Trophoblast cell (in vitro differentiated cells and primary cell): ENCODE results near the gene RPL9.

ENCODE experiments used
- DNase-seq, 2 donors: peaks; one replicate each; pipeline ENCODE4 v3.0.0-alpha.2; 2016
- H2AFZ ChIP-seq: 2 replicates; pipeline ENCODE4 v1.6.1; 2013; ENCODE audit warnings: low read length, moderate library complexity, mild to moderate bottlenecking; ENCODE audit not compliant: insufficient read depth, poor library complexity
- H2AK5ac ChIP-seq: 2 replicates; pipeline ENCODE4 v1.6.1; 2013; ENCODE audit warnings: mild to moderate bottlenecking, low read length
- H2BK120ac ChIP-seq: 2 replicates; pipeline ENCODE4 v1.6.1; 2013; ENCODE audit warnings: low read length, mild to moderate bottlenecking, moderate library complexity; ENCODE audit not compliant: insufficient read depth, poor library complexity
- H2BK12ac ChIP-seq: 2 replicates; pipeline ENCODE4 v1.6.1; 2013; ENCODE audit warnings: mild to moderate bottlenecking, low read length, moderate library complexity
- H2BK5ac ChIP-seq: 2 replicates; pipeline ENCODE4 v1.6.1; 2013; ENCODE audit warnings: low read length, low read depth, moderate library complexity, mild to moderate bottlenecking; ENCODE audit not compliant: poor library complexity
- H3K14ac ChIP-seq: 2 replicates; pipeline ENCODE4 v1.6.1; 2013; ENCODE audit warnings: mild to moderate bottlenecking, low read length
- H3K18ac ChIP-seq: 2 replicates; pipeline ENCODE4 v1.6.1; 2013; ENCODE audit warnings: mild to moderate bottlenecking, low read length
- H3K23ac ChIP-seq: 2 replicates; pipeline ENCODE4 v1.6.1; 2013; ENCODE audit warnings: low read length
- H3K27ac ChIP-seq: 2 replicates; pipeline ENCODE4 v1.5.1; 2013; ENCODE audit warnings: low read depth, mild to moderate bottlenecking, inconsistent platforms, low read length, moderate library complexity
- H3K27me3 ChIP-seq: 2 replicates; pipeline ENCODE4 v1.6.1; 2013; ENCODE audit warnings: inconsistent platforms, mild to moderate bottlenecking, low read length, moderate library complexity; ENCODE audit not compliant: insufficient read depth
- H3K36me3 ChIP-seq, 2 experiments: 1 replicate in 1 of 2; 2 replicates in 1 of 2; pipeline ENCODE4 v1.6.1; 2013; ENCODE audit warnings: low read length in 2 of 2, mild to moderate bottlenecking in 2 of 2, moderate library complexity in 1 of 2; ENCODE audit not compliant: insufficient read depth in 2 of 2, control insufficient read depth in 1 of 2
- H3K4ac ChIP-seq: 2 replicates; pipeline ENCODE4 v1.6.1; 2013; ENCODE audit warnings: low read depth, mild to moderate bottlenecking, low read length, moderate library complexity
- H3K4me1 ChIP-seq, 2 experiments: 1 replicate in 1 of 2; 2 replicates in 1 of 2; pipeline ENCODE4 v1.6.1; 2013; ENCODE audit warnings: low read length in 2 of 2, mild to moderate bottlenecking in 2 of 2, moderate library complexity in 1 of 2; ENCODE audit not compliant: insufficient read depth in 2 of 2, control insufficient read depth in 1 of 2
- H3K4me2 ChIP-seq: 2 replicates; pipeline ENCODE4 v1.6.1; 2013; ENCODE audit warnings: inconsistent platforms, mild to moderate bottlenecking, low read length, moderate library complexity
- H3K4me3 ChIP-seq: 2 replicates; pipeline ENCODE4 v1.5.1; 2013; ENCODE audit warnings: mild to moderate bottlenecking, low read depth, low read length, inconsistent platforms
- H3K79me1 ChIP-seq: one replicate; pipeline ENCODE4 v1.6.1; 2013; ENCODE audit warnings: low read length
- H3K79me2 ChIP-seq: 2 replicates; pipeline ENCODE4 v1.6.1; 2013; ENCODE audit warnings: low read length, mild to moderate bottlenecking; ENCODE audit not compliant: control insufficient read depth, insufficient read depth, poor library complexity
- H3K9ac ChIP-seq: 2 replicates; pipeline ENCODE4 v1.6.1; 2013; ENCODE audit warnings: mild to moderate bottlenecking, low read length
- H3K9me3 ChIP-seq: 2 replicates; pipeline ENCODE4 v1.6.1; 2013; ENCODE audit warnings: low read depth, mild to moderate bottlenecking, control low read depth, inconsistent platforms, low read length; ENCODE audit not compliant: insufficient read depth
- H4K12ac ChIP-seq: 2 replicates; pipeline ENCODE4 v1.6.1; 2013; ENCODE audit warnings: low read depth, mild to moderate bottlenecking, low read length, moderate library complexity
- H4K8ac ChIP-seq: 2 replicates; pipeline ENCODE4 v1.6.1; 2013; ENCODE audit warnings: low read depth, mild to moderate bottlenecking, low read length, moderate library complexity
- H4K91ac ChIP-seq: one replicate; pipeline ENCODE4 v1.6.1; 2013; ENCODE audit warnings: low read depth, mild to moderate bottlenecking, low read length, moderate library complexity
- WGBS: extraction: QIAGEN DNeasy Blood & Tissue Kit; methylation state at CpG from one replicate; pipeline ENCODE4 v1.1.7; 2013; ENCODE audit warnings: missing lambda C conversion rate; ENCODE audit not compliant: insufficient read length, insufficient coverage; ENCODE audit errors: extremely low coverage; 5-methylcytosine and 5-hydroxymethylcytosine counted together

Gene RPL9

DNA sequence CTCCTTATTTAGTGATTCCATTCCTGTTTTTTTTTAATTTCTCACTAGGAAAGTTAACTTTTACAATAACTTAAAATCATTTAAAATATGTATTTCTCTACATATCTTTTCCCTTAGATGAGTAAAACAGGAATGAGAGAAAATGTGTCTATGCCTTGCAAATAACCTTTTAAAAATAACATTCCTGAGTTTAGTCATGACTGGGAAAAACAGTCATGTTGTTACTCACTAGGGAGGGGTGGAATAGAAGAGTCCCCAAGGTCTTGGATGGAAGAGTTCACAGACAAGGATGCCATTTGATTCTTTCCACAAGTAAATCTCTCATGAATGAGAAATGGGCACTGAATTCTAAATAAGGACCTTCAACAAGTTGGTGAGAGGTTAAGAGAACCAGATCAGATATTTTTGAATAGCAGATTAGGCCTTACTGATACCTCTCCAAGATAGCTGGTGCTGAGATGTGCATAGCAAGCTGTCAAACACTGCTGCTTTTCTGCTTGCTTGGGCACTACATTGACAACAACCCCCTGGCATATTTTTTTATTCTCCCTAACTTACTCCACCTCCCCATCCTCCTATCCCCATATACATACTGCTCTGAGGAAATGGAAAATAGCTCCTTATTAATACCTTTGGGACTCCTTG is 43.4 kb upstream of the RPL9 start:
- H3K9ac ChIP-seq, result no peak overlapping the region
- H4K8ac ChIP-seq, result no peak overlapping the region
- H2BK5ac ChIP-seq, result no peak overlapping the region
- H3K4me1 ChIP-seq, result no peaks in the 10 kb centered on the region
- H3K36me3 ChIP-seq, result peaks cover 15 to 33% of the 10 kb centered on the region in 2 experiments
- no peak overlapping the region for H3K14ac ChIP-seq
- H3K79me1 ChIP-seq, result no peaks in the 10 kb centered on the region
- no peak overlapping the region for H3K4me3 ChIP-seq
- H3K18ac ChIP-seq, result no peak overlapping the region
- H3K9me3 ChIP-seq, result no peaks in the 10 kb centered on the region
- H3K27me3 ChIP-seq, result no peaks in the 10 kb centered on the region
- H3K23ac ChIP-seq, result no peak overlapping the region
- H4K12ac ChIP-seq, result no peak overlapping the region
- H4K91ac ChIP-seq, result no peak overlapping the region
- H2AK5ac ChIP-seq, result no peak overlapping the region
- H2BK12ac ChIP-seq, result no peak overlapping the region
- H2AFZ ChIP-seq, result no peak overlapping the region
- H3K27ac ChIP-seq, result no peak overlapping the region
- no peak overlapping the region for H3K4me2 ChIP-seq
- H2BK120ac ChIP-seq, result no peak overlapping the region
- peak in 1 of 2 donors; percentile 60 for DNase-seq
- H3K4ac ChIP-seq, result no peak overlapping the region
- no peaks in the 10 kb centered on the region for H3K79me2 ChIP-seq

DNA sequence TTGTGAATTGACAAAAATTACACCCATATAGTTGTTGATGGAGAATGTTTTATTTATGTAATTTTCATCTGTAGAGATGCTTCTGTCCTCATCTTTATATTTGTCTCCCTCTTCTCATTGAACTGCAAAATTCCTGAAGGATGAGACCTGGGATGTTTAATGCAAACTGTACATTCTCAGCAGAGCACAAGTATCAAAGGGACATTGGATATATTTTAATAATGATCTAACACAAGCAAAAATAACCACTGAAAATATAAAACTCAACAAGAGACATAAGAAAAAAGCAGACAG is 40.0 kb upstream of the RPL9 start:
- Histone ChIP-seq H4K8ac (no peak overlapping the region), H3K4me1 (no peaks in the 10 kb centered on the region), H3K18ac (no peak overlapping the region), H4K12ac (no peak overlapping the region), H3K14ac (no peak overlapping the region), H3K79me1 (no peaks in the 10 kb centered on the region), H2BK12ac (no peak overlapping the region), H2AK5ac (no peak overlapping the region), H3K23ac (no peak overlapping the region), H3K36me3 (peaks cover 6 to 17% of the 10 kb centered on the region in 2 experiments), H2BK120ac (no peak overlapping the region), H2BK5ac (no peak overlapping the region), H3K9ac (no peak overlapping the region), H3K27ac (no peak overlapping the region), H3K4me2 (no peak overlapping the region), H3K4ac (no peak overlapping the region), H4K91ac (no peak overlapping the region), H2AFZ (no peak overlapping the region), H3K4me3 (no peak overlapping the region), H3K9me3 (no peaks in the 10 kb centered on the region), H3K79me2 (no peaks in the 10 kb centered on the region), H3K27me3 (no peaks in the 10 kb centered on the region)
- DNase-seq, result no peak

DNA sequence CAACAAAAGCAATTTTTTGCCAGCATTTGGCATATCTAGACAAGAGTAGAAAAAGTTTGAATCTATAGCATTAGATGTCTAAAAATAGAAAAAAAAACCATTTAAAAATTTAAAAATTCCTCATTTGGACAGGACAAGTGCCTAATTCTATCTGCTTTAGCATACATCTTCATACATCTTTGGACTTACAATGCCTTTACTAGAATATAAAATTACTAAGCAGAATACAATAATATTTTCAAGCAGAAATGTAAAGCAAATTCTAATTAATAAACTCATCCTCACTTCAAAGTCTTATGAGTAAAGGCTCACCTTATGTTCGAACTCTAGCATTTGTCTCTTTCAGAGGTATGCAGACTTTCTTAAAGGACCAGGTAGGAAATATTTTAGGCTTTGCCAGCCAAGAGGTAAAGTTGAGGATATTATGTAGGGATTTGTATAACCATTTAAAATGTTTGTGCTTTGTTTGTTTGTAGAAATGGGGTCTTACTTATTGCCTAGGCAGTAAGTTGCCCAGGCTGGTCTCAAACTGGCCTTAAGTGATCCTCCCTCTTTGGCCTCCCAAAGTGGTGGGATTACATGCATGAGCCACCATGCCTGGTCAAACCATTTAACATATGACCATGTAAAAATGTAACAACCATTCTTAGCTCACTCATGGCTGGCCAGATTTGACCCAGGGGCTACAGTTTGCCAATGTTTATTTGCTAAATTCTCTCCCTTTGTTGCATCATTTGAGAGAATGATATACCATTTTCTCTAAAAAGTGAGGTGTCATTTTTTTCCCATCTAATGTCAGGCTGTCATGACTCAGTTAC is 39.4 kb upstream of the RPL9 start:
- H2AK5ac ChIP-seq, result no peak overlapping the region
- H3K79me1 ChIP-seq, result no peaks in the 10 kb centered on the region
- no peak overlapping the region for H3K18ac ChIP-seq
- no peak overlapping the region for H2BK120ac ChIP-seq
- peak in 1 of 2 donors; percentile 18 for DNase-seq
- H4K91ac ChIP-seq, result no peak overlapping the region
- H4K8ac ChIP-seq, result no peak overlapping the region
- H3K4ac ChIP-seq, result no peak overlapping the region
- no peak overlapping the region for H2BK5ac ChIP-seq
- peaks cover 5 to 14% of the 10 kb centered on the region in 2 experiments for H3K36me3 ChIP-seq
- H3K4me3 ChIP-seq, result no peak overlapping the region
- no peaks in the 10 kb centered on the region for H3K27me3 ChIP-seq
- no peak overlapping the region for H3K9ac ChIP-seq
- H2BK12ac ChIP-seq, result no peak overlapping the region
- no peak overlapping the region for H3K14ac ChIP-seq
- H3K4me1 ChIP-seq, result no peaks in the 10 kb centered on the region
- H4K12ac ChIP-seq, result no peak overlapping the region
- no peak overlapping the region for H2AFZ ChIP-seq
- H3K79me2 ChIP-seq, result no peaks in the 10 kb centered on the region
- H3K27ac ChIP-seq, result no peak overlapping the region
- H3K23ac ChIP-seq, result no peak overlapping the region
- no peak overlapping the region for H3K4me2 ChIP-seq
- H3K9me3 ChIP-seq, result no peaks in the 10 kb centered on the region
- WGBS, result no CpG with 5 or more reads among the region's 1 CpG

DNA sequence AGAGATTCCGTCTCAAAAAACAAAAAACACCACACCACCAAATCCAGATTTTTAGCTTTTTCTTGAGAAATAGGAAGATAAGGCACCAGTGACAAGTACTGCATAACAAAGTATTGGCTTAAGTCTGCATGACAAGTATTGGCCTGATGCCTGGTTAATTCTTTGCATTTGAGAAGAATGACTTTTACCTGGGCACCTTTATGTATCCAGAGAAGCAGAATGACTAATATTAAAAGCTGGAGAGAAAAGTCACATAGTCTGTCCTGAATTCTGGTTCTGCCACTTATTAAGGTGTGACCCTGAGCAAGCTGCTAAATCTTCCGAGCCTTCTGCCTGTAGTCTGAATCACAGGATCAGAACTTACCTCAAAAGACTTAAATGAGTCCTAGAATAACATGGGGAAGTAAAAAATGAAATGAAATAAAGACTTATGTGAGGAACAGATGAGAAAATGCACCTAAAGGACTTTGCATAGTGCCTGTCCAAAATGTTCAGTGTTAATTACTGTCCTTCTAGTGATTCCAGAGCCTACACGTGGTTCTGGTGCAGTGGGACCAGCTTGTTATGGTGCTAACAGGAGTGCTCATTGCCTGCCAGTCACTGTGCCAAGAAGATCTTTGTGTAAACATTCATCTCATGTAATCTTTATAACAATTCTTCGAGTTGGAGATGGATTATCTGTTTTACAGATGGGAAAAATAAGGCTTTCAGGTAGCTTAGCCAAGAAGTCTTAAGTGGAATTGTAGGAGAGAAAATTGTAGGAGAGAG is 36.9 kb upstream of the RPL9 start:
- peaks cover 0 to 3% of the 10 kb centered on the region in 2 experiments for H3K36me3 ChIP-seq
- no peak overlapping the region for H3K14ac ChIP-seq
- no peak overlapping the region for H3K4me2 ChIP-seq
- H3K9ac ChIP-seq, result no peak overlapping the region
- no peak overlapping the region for H4K91ac ChIP-seq
- H4K12ac ChIP-seq, result no peak overlapping the region
- no peak overlapping the region for H2BK5ac ChIP-seq
- H3K18ac ChIP-seq, result no peak overlapping the region
- H2AFZ ChIP-seq, result no peak overlapping the region
- no peak overlapping the region for H3K4me3 ChIP-seq
- H2BK120ac ChIP-seq, result no peak overlapping the region
- no peak overlapping the region for H2BK12ac ChIP-seq
- no peaks in the 10 kb centered on the region for H3K79me2 ChIP-seq
- H3K9me3 ChIP-seq, result no peaks in the 10 kb centered on the region
- H3K79me1 ChIP-seq, result no peaks in the 10 kb centered on the region
- no peak overlapping the region for H3K27ac ChIP-seq
- WGBS, result no CpG with 5 or more reads among the region's 4 CpGs
- no peak overlapping the region for H4K8ac ChIP-seq
- no peak overlapping the region for H3K4ac ChIP-seq
- H3K27me3 ChIP-seq, result no peaks in the 10 kb centered on the region
- DNase-seq, result peak; percentile 87 to 96
- no peak overlapping the region for H2AK5ac ChIP-seq
- H3K23ac ChIP-seq, result no peak overlapping the region
- no peaks in the 10 kb centered on the region for H3K4me1 ChIP-seq
